ENCODE results near the gene ESR1. TPM values are rescaled to one million over a fixed set of nuclear protein-coding genes. Genes with fewer than 3 reads are reported as not detected.

Gene ESR1
- total RNA-seq, 2 experiments from 2014 or later = 0.04 to 0.48 TPM

DNA sequence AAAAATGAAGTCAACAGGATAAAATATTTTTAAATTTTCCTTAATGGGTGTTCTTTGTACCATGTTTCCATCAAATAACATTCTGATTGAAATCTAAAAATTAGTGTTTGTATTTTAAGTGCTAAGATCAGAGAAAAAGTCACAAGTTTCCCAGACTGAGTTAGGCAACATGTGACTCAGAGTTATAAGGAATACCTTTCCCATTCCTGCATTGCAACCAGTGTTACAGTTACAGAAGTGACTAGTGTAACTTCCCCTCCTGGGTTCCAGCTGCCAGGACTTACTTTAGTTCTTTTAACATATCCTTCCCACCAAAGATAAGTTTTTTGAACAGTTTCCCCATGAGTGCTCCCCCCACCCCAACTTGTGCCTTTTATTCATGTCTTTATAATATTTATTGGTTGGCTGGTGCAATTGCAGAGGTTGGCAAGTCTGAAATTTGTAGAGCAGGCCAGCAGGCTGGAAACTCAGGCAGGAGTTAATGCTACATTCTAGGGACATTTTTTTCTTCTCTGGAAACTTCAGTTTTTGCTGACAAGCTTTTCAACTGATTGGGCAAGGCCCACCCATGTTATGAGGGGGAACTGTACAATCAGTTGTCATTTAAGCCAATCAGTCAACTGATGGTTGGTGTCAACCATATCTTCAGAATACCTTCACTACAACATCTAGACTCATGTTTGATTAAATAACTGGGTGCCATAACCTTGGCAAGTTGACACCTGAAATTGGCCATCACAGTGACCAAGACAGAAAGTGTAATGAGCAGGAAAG is 22.9 kb upstream of the ESR1 start:
- H3K4me3 Mint-ChIP-seq = no peak overlapping the region

DNA sequence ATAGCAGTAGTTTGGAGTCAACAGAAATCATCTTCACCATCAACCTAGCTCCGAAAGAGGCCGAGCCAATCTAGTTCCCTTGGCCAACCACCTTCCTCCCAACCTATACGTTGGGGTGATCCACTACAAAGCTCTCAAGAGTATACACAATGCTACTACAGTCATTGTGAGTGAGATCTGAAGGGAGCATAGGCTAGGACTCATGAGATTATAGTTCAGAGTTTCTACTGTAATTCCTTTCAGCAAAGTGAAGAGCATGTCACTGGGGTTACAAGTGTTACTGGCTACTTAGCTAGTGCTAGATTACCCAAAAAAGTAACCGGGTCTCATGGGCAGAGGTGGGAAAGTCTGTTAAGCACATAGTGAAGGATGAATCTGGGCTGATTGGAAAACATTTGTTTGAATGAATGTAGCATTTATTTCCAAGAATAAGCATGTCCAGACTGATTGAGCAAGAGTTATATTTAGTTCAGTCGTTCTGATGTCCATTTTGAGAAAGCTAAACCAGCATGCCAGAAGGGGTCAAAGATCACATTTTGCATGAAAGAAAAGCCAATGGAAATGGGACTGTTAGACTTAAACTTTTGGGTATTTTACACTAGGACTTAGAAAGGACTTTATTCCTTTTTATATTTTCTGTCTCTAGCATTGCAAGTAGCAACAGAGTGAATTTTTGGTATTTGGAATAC is 10.5 kb upstream of the ESR1 start:
- Mint-ChIP-seq H3K27ac (no peak overlapping the region), H3K9me3 (ENCODE audit: low read depth) (no peaks in the 10 kb centered on the region), H3K36me3 (ENCODE audit: low read depth) (no peaks in the 10 kb centered on the region), H3K27me3 (peaks cover 15% of the 10 kb centered on the region), H3K4me3 (no peak overlapping the region), H3K4me1 (no peaks in the 10 kb centered on the region)
- POLR2A ChIA-PET = no interaction called here
- DNase-seq = no peak
- intact Hi-C loops (cut with DNase I, micrococcal nuclease) = no loop called here
- CTCF ChIA-PET = no interaction called here
- no peak for ATAC-seq

More for the DNA sequence above, 22.9 kb upstream of the ESR1 start:
- no peaks in the 10 kb centered on the region for H3K9me3 Mint-ChIP-seq (ENCODE audit: low read depth)
- ChIA-PET POLR2A (no interaction called here), CTCF (no interaction called here)
- no peaks in the 10 kb centered on the region for H3K36me3 Mint-ChIP-seq (ENCODE audit: low read depth)
- no peak overlapping the region for H3K27ac Mint-ChIP-seq
- H3K4me1 Mint-ChIP-seq = no peaks in the 10 kb centered on the region
- no peak for DNase-seq
- H3K27me3 Mint-ChIP-seq = peaks cover 2% of the 10 kb centered on the region
- intact Hi-C loops (cut with DNase I, micrococcal nuclease) = no loop called here
- no peak for ATAC-seq

DNA sequence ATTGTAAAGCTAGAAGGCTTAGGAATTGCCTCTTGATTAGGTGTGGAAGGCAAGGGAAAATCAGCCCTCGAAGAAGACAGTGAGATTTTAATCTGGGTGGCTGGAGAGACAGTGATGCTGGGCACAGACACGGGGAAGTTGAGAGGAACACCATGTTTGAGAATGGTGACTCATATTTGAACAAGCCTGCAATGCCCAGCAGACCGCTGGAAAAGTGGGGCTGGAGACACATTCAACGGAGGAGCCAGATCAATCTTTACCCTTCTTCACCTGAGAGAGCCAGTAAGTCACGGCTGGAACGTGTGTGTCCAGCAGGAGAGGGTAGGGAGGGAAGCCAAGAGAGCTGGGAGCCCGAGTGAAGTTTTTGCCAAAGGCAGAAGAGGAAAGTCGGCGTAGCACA is 3.7 kb upstream of the ESR1 start:
- Mint-ChIP-seq H3K4me3 (no peak overlapping the region), H3K27me3 (peaks cover 45% of the 10 kb centered on the region), H3K4me1 (peaks cover 7% of the 10 kb centered on the region), H3K27ac (no peak overlapping the region), H3K36me3 (ENCODE audit: low read depth) (no peaks in the 10 kb centered on the region), H3K9me3 (ENCODE audit: low read depth) (no peaks in the 10 kb centered on the region)
- ChIA-PET POLR2A (no interaction called here), CTCF (no interaction called here)
- ATAC-seq = no peak
- intact Hi-C loops (cut with DNase I, micrococcal nuclease) = no loop called here
- DNase-seq = no peak

- no peak overlapping the region for H3K27ac Mint-ChIP-seq
- peaks cover 9% of the 10 kb centered on the region for H3K4me1 Mint-ChIP-seq
- no peak for ATAC-seq
- CTCF ChIA-PET = no interaction called here
- no peaks in the 10 kb centered on the region for H3K9me3 Mint-ChIP-seq (ENCODE audit: low read depth)
- H3K36me3 Mint-ChIP-seq (ENCODE audit: low read depth) = no peaks in the 10 kb centered on the region
- no peak overlapping the region for H3K4me3 Mint-ChIP-seq
- intact Hi-C loops (cut with DNase I, micrococcal nuclease) = no loop called here
- POLR2A ChIA-PET = no interaction called here
- peaks cover 49% of the 10 kb centered on the region for H3K27me3 Mint-ChIP-seq
- no peak for DNase-seq
Observed at GRCh38 chr6:151804585-151805285, 2.7 kb upstream of the ESR1 start.

- DNase-seq (no peak), ATAC-seq (no peak)
- Mint-ChIP-seq H3K36me3 (ENCODE audit: low read depth) (no peaks in the 10 kb centered on the region), H3K27me3 (peaks cover 52% of the 10 kb centered on the region), H3K9me3 (ENCODE audit: low read depth) (no peaks in the 10 kb centered on the region), H3K4me1 (peaks cover 9% of the 10 kb centered on the region), H3K4me3 (no peak overlapping the region), H3K27ac (no peak overlapping the region)
- ChIA-PET POLR2A (no interaction called here), CTCF (no interaction called here)
- intact Hi-C loops (cut with DNase I, micrococcal nuclease) = no loop called here
Observed at GRCh38 chr6:151805286-151805840, 2.1 kb upstream of the ESR1 start.

- DNase-seq (no peak), ATAC-seq (peak; percentile 23)
- H3K36me3 Mint-ChIP-seq (ENCODE audit: low read depth) = no peaks in the 10 kb centered on the region
- peak overlapping the region; percentile 41 for H3K4me3 Mint-ChIP-seq
- peaks cover 9% of the 10 kb centered on the region for H3K4me1 Mint-ChIP-seq
- POLR2A ChIA-PET = interaction anchor here (0.6 kb wide), 1 partner anchor 196 kb away, joined by 3 read pairs; no protein-coding TSS in a partner anchor
- H3K9me3 Mint-ChIP-seq (ENCODE audit: low read depth) = no peaks in the 10 kb centered on the region
- no peak overlapping the region for H3K27ac Mint-ChIP-seq
- H3K27me3 Mint-ChIP-seq = peaks cover 49% of the 10 kb centered on the region
- CTCF ChIA-PET = interaction anchor here (0.7 to 1.0 kb wide), 3 partner anchors 10 to 327 kb away, joined by 3 to 4 read pairs (median 4); no protein-coding TSS in a partner anchor
- intact Hi-C loops (cut with DNase I, micrococcal nuclease) = no loop called here
Observed at GRCh38 chr6:151806757-151807512, 547 bp upstream of the ESR1 start.

GRCh38 chr6:151808371-151809241 is 1.1 kb downstream of the ESR1 start:
- intact Hi-C loops (cut with DNase I, micrococcal nuclease) = no loop called here
- ChIA-PET CTCF (interaction anchor here (0.6 to 1.0 kb wide), 2 partner anchors 9 to 260 kb away, joined by 3 read pairs; no protein-coding TSS in a partner anchor), POLR2A (no interaction called here)
- Mint-ChIP-seq H3K36me3 (ENCODE audit: low read depth) (no peaks in the 10 kb centered on the region), H3K27ac (no peak overlapping the region), H3K4me3 (peak overlapping the region; percentile 62), H3K27me3 (peaks cover 43% of the 10 kb centered on the region), H3K9me3 (ENCODE audit: low read depth) (no peaks in the 10 kb centered on the region), H3K4me1 (peaks cover 9% of the 10 kb centered on the region)
- ATAC-seq = no peak
- no peak for DNase-seq

GRCh38 chr6:151811081-151811480 is 3.6 kb downstream of the ESR1 start:
- Mint-ChIP-seq H3K36me3 (ENCODE audit: low read depth) (no peaks in the 10 kb centered on the region), H3K4me1 (peaks cover 9% of the 10 kb centered on the region), H3K27me3 (peaks cover 34% of the 10 kb centered on the region), H3K9me3 (ENCODE audit: low read depth) (no peaks in the 10 kb centered on the region), H3K27ac (no peak overlapping the region), H3K4me3 (no peak overlapping the region)
- intact Hi-C loops (cut with DNase I, micrococcal nuclease) = no loop called here
- ATAC-seq = no peak
- DNase-seq = no peak
- ChIA-PET POLR2A (no interaction called here), CTCF (no interaction called here)

GRCh38 chr6:151813858-151814257 is 6.4 kb downstream of the ESR1 start:
- DNase-seq (no peak), ATAC-seq (no peak)
- Mint-ChIP-seq H3K36me3 (ENCODE audit: low read depth) (no peaks in the 10 kb centered on the region), H3K9me3 (ENCODE audit: low read depth) (no peaks in the 10 kb centered on the region), H3K27ac (no peak overlapping the region), H3K4me1 (peaks cover 2% of the 10 kb centered on the region), H3K27me3 (peaks cover 16% of the 10 kb centered on the region), H3K4me3 (no peak overlapping the region)
- ChIA-PET POLR2A (no interaction called here), CTCF (interaction anchor here (0.6 kb wide), 1 partner anchor 21 kb away, joined by 3 read pairs; no protein-coding TSS in a partner anchor)
- intact Hi-C loops (cut with DNase I, micrococcal nuclease) = no loop called here

DNA sequence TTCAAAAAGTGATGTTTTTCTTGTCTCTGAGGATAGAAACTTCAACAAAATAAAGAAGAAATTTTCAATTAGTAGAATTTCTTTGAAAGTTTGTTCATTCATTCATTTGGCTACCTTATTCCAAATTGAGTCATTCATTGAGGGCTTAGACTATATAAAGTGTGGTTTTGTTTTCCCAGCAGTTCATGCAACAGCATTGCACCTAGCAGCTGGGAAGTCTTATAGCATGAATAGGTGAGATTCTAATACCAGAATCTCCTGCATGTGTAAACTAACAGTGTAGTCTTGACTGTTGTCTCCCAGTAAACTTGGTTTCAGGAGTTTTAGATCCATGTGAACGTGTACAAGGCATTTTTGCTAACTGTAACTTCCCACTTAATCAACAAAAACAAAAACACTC is 7.1 kb downstream of the ESR1 start:
- H3K27ac Mint-ChIP-seq = no peak overlapping the region
- intact Hi-C loops (cut with DNase I, micrococcal nuclease) = no loop called here
- H3K4me1 Mint-ChIP-seq = no peaks in the 10 kb centered on the region
- no peak overlapping the region for H3K4me3 Mint-ChIP-seq
- POLR2A ChIA-PET = no interaction called here
- ATAC-seq (no peak), DNase-seq (no peak)
- CTCF ChIA-PET = no interaction called here
- H3K9me3 Mint-ChIP-seq (ENCODE audit: low read depth) = no peaks in the 10 kb centered on the region
- no peaks in the 10 kb centered on the region for H3K36me3 Mint-ChIP-seq (ENCODE audit: low read depth)
- peaks cover 9% of the 10 kb centered on the region for H3K27me3 Mint-ChIP-seq
